Ureter (tissue), 1 donor: Measurements from ENCODE around the gene SH3RF2. TPM values are rescaled to one million over a fixed set of nuclear protein-coding genes. Genes with fewer than 3 reads are reported as not detected.
"Not testable (repeated sequence)": the region's sequence is repeated elsewhere in the genome, so short reads cannot be mapped to it uniquely, and the experiment has no call there.

Experiments
- DNase-seq: peaks from one replicate; pipeline ENCODE4 v3.0.0-alpha.2; 2020; ENCODE audit warnings: low spot score
- total RNA-seq: library from RNA; stranded (reverse); gene quantifications from one replicate; pipeline ENCODE4 v1.2.4, GENCODE V29; 2023
- donor health status: DM: yes; HTN: yes; CAD: no.

SH3RF2 gene
- total RNA-seq, 1 donor from 2014 or later, result 9.5 TPM

GRCh38 chr5:145948047-145948446 is 11.7 kb downstream of the SH3RF2 start:
- no peak for DNase-seq

- DNase-seq, result no peak
Measured at GRCh38 chr5:145948921-145949320, 12.5 kb downstream of the SH3RF2 start.

GRCh38 chr5:145949474-145949873 is 13.1 kb downstream of the SH3RF2 start:
- DNase-seq, result no peak

DNA sequence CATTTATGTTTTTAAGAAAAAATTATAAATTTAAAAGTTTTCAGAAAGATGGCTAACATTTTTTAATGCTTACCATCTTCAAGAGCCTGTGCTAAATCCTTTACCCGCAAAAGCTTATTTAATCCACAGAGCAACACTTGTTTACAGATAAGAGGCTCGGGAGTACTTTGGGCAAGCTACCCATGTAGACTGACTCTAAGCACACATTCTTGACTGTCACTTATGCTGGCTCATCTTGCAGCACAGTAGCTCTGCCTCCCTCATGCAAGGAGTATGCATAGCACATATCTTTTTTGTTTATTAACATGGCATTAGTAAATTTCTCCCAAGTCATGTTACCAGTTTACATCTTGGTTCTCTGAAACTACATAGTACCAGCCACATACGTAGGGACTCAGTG is 14.7 kb downstream of the SH3RF2 start:
- DNase-seq, result no peak

- no peak for DNase-seq
Measured at GRCh38 chr5:145953202-145953601, 16.8 kb downstream of the SH3RF2 start.

DNA sequence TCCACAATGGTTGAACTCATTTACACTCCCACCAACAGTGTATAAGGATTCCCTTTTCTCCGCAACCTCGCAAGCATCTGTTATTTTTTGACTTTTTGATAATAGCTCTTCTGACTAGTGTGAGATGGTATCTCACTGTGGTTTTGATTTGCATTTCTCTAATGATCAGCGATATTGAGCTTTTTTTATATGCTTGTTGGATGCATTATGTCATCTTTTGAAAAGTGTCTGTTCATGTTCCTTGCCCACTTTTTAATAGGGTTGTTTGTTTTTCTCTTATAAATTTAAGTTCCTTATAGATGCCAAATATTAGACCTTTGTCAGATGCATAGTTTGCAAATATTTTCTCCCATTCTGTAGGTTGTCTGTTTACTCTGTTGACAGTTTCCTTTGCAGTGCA is 17.8 kb downstream of the SH3RF2 start:
- DNase-seq, result not testable (repeated sequence)

GRCh38 chr5:145957388-145957787 is 21.0 kb downstream of the SH3RF2 start:
- DNase-seq, result no peak

- no peak for DNase-seq
Measured at GRCh38 chr5:145958436-145958835, 22.1 kb downstream of the SH3RF2 start.

GRCh38 chr5:145960166-145960565 is 23.8 kb downstream of the SH3RF2 start:
- DNase-seq, result no peak

GRCh38 chr5:145960848-145961600 is 24.6 kb downstream of the SH3RF2 start:
- no peak for DNase-seq

DNA sequence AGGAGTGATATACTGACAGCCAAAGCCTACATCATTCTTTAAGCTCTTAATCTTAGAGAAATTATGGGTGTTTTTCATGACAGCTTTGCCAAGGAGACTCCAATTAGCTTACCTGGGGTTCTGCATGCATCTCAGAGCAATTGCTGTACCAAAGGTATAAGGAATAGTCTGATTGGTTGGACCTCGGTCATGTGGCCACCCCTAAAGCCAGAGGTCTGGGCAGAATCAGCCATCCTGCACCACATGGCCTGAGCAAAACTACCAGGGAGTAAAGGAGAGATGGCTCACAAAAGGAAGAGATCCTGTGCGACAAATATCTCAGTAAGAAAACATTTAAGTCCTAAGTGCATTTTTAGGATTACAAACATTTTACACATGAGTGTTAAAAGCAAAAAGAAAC is 25.6 kb downstream of the SH3RF2 start:
- no peak for DNase-seq

DNA sequence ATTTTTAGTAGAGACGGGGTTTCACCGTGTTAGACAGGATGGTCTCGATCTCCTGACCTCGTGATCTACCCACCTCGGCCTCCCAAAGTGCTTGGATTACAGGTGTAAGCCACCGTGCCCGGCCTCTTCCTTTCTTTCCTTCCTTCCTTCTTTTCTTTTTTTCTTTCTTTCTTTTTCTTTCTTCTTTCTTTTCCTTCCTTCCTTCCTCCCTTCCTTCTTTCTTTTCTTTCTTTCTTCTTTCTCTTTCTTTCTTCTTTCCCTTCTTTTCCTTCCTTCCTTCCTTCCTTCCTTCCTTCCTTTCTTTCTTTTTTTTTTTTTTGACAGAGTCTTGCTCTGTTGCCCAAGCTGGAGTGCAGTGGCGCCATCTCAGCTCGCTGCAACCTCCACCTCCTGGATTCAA is 27.6 kb downstream of the SH3RF2 start:
- not testable (repeated sequence) for DNase-seq

GRCh38 chr5:145965804-145966203 is 29.4 kb downstream of the SH3RF2 start:
- DNase-seq, result no peak

GRCh38 chr5:145967296-145967695 is 30.9 kb downstream of the SH3RF2 start:
- DNase-seq, result no peak

GRCh38 chr5:145968970-145969713 is 32.8 kb downstream of the SH3RF2 start:
- DNase-seq, result no peak

DNA sequence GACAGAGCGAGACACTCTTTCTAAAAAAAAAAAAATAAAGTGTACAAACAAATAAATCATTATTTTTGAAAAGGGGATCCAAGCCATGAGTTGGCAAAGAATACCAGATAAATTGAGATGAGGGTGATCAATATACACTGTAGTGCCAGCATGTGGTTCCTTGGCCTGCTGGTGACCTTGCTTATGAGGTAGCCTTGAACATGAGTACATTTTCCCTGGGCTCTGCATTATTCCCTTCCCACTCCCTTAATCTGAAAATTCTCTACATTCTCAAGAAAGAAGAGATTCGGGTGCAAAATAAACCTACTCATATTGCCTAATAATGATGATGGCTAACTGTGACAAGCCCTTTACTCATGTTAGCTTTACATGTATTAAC is 33.3 kb downstream of the SH3RF2 start:
- DNase-seq, result no peak

GRCh38 chr5:145971108-145971507 is 34.7 kb downstream of the SH3RF2 start:
- DNase-seq, result no peak

DNA sequence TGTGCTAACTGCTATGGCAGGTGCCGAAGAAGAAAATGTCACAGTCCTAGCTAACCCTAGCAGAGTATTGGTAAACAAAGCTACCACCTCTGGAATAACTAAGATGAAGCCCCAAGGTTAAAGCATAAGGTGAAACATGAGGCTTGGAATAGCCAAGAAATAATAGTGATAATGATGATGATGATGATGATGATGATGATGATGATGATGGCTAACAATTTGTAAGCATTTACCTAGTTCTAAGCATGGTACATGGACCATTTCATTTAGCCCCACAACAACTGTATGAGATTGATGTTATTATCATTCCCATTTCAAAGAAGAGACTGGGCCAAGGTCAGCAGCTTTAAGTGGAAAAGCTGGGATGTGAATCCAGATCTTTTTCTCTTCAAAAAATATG is 35.3 kb downstream of the SH3RF2 start:
- no peak for DNase-seq

DNA sequence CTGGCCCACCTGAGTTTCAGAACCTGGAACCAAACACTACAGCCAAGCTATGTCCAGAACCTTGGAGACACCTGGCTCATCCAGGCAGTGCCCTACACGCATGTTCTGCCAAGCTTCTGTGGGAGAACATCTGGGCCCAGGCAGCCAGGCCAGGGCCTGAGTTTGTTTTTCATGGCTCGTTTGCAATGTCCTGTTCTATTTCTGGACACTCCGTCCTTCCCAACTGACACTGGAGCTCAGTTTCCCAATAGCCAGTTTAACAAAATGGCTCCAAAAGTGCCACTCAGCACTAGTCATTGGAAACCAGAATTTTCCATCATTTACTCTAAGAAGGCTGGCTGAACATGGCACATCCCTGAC is 38.6 kb downstream of the SH3RF2 start:
- DNase-seq, result no peak

DNA sequence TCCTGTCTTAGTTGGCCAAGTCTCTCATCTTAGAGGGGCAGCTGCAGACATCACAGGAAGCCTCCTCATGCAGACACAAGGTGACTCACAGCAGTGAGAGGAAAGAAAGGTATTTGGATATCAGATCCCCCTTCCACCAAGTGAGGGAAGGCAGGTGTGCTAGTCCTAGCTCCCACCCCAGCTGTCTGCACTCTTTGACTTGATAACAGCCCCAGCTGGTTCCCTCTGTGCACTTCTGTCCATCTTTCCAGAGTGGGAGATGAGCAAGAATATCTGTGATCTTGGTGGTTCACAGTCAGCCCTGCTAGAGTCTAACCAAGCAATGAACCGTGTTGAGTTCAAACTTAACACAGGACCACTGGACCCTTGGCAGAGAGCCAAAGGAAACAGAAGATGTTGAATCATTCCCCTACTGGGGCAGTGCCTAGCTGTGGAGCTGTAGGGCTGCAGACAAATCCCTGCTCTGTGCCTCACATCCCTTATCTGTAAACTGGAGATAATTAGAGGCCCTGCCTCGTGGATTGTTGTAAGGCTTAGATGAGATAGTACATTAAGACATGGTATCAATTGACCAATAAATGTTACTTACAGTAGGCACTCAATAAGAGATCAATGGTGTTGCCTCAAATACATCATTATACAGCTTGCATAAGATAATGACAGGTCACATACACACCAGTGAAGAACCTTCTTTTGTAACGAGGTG is 39.1 kb downstream of the SH3RF2 start:
- no peak for DNase-seq

- no peak for DNase-seq
Measured at GRCh38 chr5:145976431-145977155, 40.2 kb downstream of the SH3RF2 start.

GRCh38 chr5:145978171-145978570 is 41.8 kb downstream of the SH3RF2 start:
- DNase-seq, result no peak
